Inflammatory macrophage (primary cell): ENCODE data around the gene ACAP2.
"Not testable (repeated sequence)": the region's sequence is repeated elsewhere in the genome, so short reads cannot be mapped to it uniquely, and the experiment has no call there.

Experiments used
- DNase-seq, 2 donors: peaks; one replicate each; pipeline ENCODE4 v3.0.0-alpha.2; 2020 to 2022
- total RNA-seq, 18 experiments: gene quantifications; one replicate each; lab custom pipeline; 2026; ENCODE audit warnings: mixed read lengths in 6 of 18, inconsistent platforms in 2 of 18; lab: John Stamatoyannopoulos, UW

Gene ACAP2, protein sequence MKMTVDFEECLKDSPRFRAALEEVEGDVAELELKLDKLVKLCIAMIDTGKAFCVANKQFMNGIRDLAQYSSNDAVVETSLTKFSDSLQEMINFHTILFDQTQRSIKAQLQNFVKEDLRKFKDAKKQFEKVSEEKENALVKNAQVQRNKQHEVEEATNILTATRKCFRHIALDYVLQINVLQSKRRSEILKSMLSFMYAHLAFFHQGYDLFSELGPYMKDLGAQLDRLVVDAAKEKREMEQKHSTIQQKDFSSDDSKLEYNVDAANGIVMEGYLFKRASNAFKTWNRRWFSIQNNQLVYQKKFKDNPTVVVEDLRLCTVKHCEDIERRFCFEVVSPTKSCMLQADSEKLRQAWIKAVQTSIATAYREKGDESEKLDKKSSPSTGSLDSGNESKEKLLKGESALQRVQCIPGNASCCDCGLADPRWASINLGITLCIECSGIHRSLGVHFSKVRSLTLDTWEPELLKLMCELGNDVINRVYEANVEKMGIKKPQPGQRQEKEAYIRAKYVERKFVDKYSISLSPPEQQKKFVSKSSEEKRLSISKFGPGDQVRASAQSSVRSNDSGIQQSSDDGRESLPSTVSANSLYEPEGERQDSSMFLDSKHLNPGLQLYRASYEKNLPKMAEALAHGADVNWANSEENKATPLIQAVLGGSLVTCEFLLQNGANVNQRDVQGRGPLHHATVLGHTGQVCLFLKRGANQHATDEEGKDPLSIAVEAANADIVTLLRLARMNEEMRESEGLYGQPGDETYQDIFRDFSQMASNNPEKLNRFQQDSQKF
- 91.6 to 400 (median 273) reads per million in 18 experiments for total RNA-seq

- DNase-seq, result peak; percentile 100
Measured at GRCh38 chr3:195442573-195443390, at the start of gene ACAP2. Gene ACAP2, minus strand, starts transcription at chr3:195443020. Its CDS starts 173 bp downstream, at chr3:195442847.

- no peak for DNase-seq
Measured at GRCh38 chr3:195475614-195476013, 32.8 kb upstream of the ACAP2 start.

GRCh38 chr3:195475116-195475515, 32.3 kb upstream of the ACAP2 start:
- not testable (repeated sequence) for DNase-seq

DNA sequence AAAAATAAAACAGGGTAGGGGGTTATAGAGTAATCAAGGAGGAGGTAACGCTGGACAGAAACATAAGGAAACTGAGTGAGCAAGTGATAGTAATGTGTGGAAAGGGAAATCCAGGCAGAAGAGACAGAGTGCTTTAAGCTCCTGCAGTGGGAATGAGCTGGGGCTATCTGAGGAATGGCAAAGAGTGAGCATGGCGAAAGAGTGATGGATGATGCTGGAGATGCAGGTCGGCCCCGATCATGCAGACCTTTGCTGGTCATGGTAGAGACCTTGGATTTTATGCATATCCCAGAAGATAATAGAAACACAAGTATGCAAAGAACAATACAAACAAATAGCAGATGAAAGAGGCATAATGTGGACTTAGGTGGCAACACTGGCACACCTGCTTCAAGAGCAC, 26.0 kb upstream of the ACAP2 start:
- no peak for DNase-seq

GRCh38 chr3:195468391-195468776, 25.6 kb upstream of the ACAP2 start:
- DNase-seq, result no peak

DNA sequence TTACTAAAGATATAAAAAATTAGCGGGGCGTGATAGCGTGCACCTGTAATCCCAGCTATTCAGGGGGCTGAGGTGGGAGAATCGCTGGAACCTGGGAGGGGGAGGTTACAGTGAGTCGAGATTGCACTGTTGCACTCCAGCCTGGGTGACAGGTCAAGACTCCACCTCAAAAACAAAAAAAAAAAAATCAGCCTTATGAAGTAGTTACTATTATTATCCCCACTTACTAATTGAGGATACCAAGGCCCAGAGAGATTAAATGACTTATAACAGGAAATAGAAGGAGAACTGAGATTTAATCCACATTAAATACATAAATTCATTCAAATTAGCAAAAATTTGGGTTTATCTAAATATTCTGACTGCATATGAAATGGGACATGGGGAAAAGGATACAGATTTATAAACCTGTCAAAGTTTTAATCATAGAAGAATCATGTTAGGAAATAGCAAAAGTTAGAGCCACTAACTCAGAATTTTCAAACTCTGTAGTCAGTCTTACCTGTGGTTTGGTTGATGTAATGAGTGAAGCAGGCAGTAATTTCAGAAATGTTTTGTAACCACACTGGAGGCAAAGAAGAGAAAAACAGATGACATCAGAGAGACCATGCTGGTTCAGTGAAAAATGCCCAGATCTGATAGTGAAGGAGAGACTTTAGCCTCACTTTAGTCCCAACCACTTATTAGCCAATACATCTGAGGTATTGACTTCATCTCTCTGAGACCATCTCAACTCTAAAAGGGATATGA, 25.0 kb upstream of the ACAP2 start:
- DNase-seq, result no peak

DNA sequence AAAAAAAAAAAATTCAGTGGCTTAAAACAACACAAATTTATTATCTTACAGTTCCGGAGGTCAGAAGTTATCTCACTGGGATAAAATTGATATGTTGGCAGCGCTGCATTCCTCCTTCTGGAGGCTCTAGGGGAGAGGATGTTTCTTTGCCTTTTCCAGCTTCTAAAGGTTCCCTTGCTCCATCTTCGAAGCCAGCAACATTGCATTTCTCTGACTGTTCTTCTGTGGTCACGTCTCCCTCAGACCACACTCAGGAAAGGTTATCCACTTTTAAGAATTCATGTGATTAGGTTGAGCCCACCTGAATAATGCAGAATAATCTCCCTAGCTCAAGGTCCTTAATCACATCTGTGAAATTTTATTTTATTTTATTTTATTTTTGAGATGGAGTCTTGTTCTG, 23.4 kb upstream of the ACAP2 start:
- no peak for DNase-seq

DNA sequence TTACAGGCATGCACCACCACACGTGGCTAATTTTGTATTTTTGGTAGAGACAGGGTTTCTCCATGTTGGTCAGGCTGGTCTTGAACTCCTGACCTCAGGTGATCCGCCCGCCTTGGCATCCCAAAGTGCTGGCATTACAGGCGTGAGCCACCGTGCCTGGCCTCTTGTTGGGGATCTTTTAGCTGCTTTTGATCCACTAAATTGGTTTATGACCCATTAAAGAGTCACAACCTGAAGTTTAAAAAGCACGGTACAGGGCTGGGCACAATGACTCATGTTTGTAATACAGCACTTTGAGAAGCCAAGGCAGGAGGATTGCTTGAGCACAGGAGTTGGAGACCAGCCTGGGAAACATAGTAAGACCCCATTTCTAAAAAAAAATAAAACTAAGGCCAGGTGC, 20.1 kb upstream of the ACAP2 start:
- DNase-seq, result not testable (repeated sequence)

DNA sequence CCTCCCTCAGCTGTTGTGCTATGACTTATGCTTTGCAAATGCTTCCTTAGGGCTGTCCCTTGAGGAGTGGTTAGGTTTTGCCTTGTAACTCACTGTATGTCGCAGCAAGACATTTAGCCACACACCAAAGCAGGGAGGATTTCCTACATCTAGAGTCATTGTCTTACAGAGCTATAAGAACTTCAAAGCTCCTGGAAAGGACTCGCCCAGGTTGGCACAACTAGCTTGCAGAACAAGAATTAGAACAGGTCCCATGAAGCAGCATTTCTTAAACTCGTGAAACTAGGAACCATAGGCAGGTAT, 19.4 kb upstream of the ACAP2 start:
- no peak for DNase-seq

- DNase-seq, result no peak
Measured at GRCh38 chr3:195461594-195462307, 18.9 kb upstream of the ACAP2 start.

DNA sequence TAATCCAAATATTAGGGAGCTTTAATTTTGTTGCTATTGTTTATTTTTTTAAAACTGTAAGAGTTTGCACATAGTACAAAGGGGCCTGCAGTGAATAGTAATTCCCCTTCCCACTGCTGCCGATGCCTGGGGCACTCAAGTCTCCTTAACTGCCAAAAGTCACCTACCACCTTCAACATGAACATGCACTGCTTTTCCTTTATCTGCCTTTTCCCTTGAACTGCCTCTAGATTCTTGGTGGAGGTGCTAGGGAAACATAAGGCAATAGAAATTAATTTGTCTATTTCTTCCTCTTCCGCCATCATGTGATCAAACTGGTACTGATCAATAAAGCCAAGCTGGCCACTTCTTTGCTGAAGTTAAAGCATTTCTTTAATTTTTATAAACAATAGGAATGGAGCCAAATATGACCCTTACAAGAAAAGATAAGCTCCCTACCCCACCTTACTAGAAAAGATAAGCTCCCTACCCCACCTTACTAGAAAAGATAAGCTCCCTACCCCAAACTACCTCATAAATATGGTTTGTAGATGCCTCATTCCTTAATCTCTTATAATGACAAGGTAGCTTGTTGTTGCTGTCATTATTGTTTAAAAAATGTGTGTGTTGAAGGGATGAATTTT, 17.4 kb upstream of the ACAP2 start:
- no peak for DNase-seq

DNA sequence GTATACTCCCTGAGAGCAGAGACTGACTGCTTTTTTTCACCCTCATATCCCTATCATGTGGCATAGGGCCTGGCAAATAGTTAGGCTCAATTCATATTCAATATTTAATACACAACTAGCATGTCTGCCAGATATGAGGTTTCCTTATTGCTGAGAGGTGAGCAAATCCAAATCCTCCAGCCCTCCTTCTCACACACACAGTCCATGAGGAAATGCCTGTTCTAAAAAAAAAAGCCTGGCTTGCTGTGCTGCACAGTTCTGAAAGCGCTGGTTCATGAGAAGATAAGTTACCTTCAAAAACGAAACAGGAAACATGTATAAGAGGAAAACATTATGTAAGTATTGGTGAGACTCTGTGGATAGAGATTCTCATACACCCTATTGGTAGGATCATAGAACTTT, 15.5 kb upstream of the ACAP2 start:
- DNase-seq, result peak; percentile 67 to 69

- no peak for DNase-seq
Measured at GRCh38 chr3:195455789-195456188, 13.0 kb upstream of the ACAP2 start.

GRCh38 chr3:195453236-195453635, 10.4 kb upstream of the ACAP2 start:
- no peak for DNase-seq

- no peak for DNase-seq
Measured at GRCh38 chr3:195451373-195452015, 8.7 kb upstream of the ACAP2 start.

DNA sequence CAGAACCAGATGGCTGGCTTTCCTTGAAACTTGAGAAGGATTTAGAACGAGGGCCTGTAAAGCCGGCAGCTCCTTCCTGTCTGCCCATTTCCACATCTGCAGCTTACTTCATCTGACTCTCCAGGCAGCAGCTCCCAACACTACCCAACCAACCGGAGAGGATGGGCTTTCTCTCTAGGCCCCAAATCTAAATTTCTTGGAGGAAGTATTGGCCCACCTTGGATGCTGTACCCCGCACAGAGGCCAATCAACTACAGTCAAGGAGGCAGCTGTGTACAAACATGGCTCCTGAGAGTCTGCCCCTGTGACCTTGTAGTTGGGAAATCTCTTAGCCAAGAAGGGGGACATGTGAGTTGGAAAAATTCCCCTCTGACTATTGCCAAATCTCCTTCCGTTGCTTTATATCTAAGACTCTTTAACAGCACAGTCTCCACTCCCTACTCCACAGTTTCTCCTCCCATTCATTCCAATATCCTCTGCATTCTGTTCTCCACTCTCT, 8.0 kb upstream of the ACAP2 start:
- DNase-seq, result peak; percentile 90 to 92

DNA sequence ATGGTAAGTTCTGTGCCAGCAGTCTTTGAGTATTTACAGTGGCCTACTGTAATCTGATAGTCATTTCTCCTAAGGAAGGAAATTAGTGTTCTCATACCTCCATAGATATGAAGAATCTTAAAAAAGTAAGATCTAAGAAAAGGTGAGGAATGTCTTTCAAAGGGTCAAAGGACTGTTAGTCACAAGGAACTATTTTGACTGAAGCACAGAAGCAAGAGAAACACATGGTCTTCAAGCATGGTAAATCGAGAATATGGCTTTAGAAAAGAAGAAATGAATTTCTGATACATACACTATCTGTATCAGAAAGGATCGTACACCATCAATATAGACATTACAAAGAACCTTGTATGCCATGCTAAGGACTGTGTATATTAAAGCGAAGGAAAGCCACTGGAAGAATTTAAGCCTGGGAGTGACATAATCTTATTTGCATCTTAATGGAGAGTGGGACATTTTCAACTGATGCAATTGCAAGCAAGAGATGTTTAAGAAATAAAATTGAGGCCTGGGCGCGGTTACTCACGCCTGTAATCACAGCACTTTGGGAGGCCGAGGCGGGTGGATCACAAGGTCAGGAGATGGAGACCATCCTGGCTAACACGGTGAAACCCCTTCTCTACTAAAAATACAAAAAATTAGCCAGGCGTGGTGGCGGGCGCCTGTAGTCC, 5.5 kb upstream of the ACAP2 start:
- DNase-seq, result no peak

DNA sequence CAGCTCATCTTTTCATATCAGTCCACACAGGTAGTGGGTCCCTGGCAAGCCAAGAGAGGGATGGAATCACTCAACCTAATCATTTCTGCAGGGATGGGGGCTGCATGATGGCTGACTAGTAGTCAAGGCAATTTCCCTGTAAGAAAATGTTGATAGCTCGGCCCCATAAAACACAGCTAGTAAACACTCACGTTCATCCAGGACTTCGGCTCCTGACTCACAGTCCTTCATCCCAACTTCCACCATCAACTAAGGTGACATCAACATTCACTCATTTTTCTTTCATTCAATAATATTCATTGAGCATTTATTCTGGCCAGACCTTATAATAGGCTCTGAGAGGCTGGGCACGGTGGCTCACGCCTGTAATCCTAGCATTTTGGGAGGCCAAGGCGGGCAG, 4.4 kb upstream of the ACAP2 start:
- no peak for DNase-seq

DNA sequence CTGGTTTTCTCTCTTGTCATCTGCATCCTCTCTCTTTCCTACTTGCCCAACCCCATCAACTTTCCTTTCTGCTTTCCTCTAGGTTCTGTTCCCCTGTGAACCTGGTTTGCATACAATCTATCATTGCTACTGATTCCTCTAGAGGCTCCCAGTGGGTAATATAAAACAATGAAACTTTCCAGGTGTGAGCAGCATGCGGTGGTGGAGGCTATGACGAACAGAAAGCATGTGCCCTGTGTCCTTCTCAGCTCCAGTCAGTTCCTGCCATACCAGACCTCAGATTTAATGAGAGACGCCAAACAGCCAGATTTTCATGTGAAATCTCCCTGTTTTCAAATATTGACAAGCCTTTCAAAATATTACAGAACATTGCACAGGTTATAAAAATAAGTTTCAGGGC, 3.5 kb upstream of the ACAP2 start:
- DNase-seq, result no peak

DNA sequence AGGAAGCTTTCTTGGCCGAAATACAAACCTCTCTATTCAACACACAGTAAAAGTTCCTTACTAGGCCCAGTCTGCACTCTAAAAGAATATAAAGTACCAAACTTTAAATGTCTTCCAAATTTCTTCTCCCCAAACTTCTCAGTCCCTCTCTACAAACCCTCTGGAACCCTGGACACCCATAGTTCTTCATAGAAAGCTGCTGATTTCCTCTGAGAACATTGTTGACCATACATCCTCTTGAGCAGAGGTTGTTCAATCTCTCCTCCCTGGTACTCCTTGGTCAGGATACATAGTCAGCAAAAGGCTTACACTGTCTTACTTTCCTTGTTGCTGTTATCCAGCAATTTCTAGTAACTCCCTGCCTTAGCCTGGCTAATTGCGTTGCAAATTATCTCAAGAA, 3.1 kb upstream of the ACAP2 start:
- DNase-seq, result no peak
